Measurements from ENCODE around the gene CEP68. TPM values are rescaled to one million over a fixed set of nuclear protein-coding genes. Genes with fewer than 3 reads are reported as not detected.
A peak's percentile ranks its signal among the peaks of the same experiment; 100 is the strongest.
"Not testable (repeated sequence)": the region's sequence is repeated elsewhere in the genome, so short reads cannot be mapped to it uniquely, and the experiment has no call there.

The CEP68 gene
- total and polyA plus RNA-seq, 7 experiments from 2014 or later: 8.5 to 52.0 (median 25.6) TPM

DNA sequence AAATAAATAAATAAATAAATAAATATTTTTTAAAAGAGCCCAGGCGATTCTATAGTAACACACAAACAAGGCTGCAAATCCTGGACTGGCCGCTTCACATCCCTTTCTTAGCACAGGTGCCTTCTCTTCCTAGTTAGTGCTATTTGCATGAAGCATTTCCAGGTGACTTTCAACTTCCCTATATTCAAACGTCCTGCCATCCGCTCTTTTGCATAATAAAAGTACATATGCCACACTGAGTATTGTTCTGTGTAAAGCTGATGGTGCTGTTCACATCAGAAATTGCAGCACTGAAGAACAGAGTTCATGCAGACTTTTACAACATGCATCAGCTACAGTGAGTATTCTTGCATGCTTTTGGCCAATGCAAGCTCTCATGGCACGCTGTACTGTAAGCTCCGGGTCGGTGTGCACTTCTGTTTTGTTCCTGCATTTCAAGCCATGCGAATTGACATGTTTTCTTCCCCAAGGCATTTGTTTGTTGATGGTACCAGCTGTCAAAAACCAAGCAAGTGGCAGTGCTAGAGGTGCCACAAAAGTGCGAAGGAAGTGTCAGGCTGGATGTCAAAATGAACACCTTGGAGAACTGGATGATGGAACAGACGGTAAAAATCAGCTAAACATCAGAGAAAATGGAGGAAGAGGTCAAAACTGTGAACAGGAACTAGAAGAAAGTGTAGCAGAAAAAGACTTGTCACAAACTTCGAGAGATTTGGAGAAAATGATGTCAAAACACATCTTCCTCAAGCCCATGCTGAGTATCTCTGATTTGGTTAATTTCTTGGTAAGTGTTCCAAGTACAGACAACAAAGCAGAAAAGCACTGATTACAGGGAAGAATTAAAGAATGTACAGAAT lies 25.5 kb upstream of the CEP68 start:
- H3K27me3 ChIP-seq (ENCODE audit: control insufficient read depth in 2 of 2, insufficient read depth in 2 of 2, low read length in 2 of 2): no peaks in the 10 kb centered on the region
- H3K9me3 ChIP-seq (ENCODE audit: control insufficient read depth in 2 of 3, low read length in 3 of 3): no peaks in the 10 kb centered on the region
- peak overlapping the region; percentile 12 for H3K4me3 ChIP-seq (ENCODE audit: low read length)
- POLR2A ChIA-PET: no interaction called here
- H3K27ac ChIP-seq (ENCODE audit: low read depth, low read length): peak overlapping the region; percentile 65
- Mint-ChIP-seq H3K9me3 (no peaks in the 10 kb centered on the region), H3K4me1 (peaks cover 24 to 33% (median 27%) of the 10 kb centered on the region in 7 donors), H3K27me3 (no peaks in the 10 kb centered on the region), H3K27ac (peak overlapping the region in 8 of 9 donors; percentile 72 to 94 (median 84)), H3K4me3 (peak overlapping the region; percentile 1 to 80 (median 73)), H3K36me3 (peaks cover 0 to 9% (median 0%) of the 10 kb centered on the region in 5 donors)
- peaks cover 17 to 23% of the 10 kb centered on the region in 2 donors for H3K4me1 ChIP-seq (ENCODE audit: control insufficient read depth in 2 of 2, insufficient read depth in 2 of 2, low read length in 2 of 2)
- no peak for DNase-seq
- no peak for ATAC-seq
- no peaks in the 10 kb centered on the region for H3K36me3 ChIP-seq (ENCODE audit: control insufficient read depth in 2 of 3, insufficient read depth in 3 of 3, low read length in 3 of 3)
- intact Hi-C loops (cut with micrococcal nuclease): no loop called here
- CTCF ChIA-PET: interaction anchor here (0.6 to 1.7 kb wide), 6 partner anchors 10 to 113 kb away, joined by 3 to 7 read pairs (median 4); no protein-coding TSS in a partner anchor

GRCh38 chr2:65031341-65032018 lies 24.7 kb upstream of the CEP68 start:
- Mint-ChIP-seq H3K4me3 (peak overlapping the region; percentile 36 to 80 (median 73)), H3K9me3 (no peaks in the 10 kb centered on the region), H3K27me3 (no peaks in the 10 kb centered on the region), H3K4me1 (peaks cover 23 to 30% (median 26%) of the 10 kb centered on the region in 7 donors), H3K27ac (peak overlapping the region in 8 of 9 donors; percentile 72 to 94 (median 84)), H3K36me3 (peaks cover 0 to 4% (median 0%) of the 10 kb centered on the region in 5 donors)
- Histone ChIP-seq H3K4me3 (ENCODE audit: low read length) (peak overlapping the region; percentile 12), H3K4me1 (ENCODE audit: control insufficient read depth in 2 of 2, insufficient read depth in 2 of 2, low read length in 2 of 2) (peaks cover 17 to 23% of the 10 kb centered on the region in 2 donors), H3K27ac (ENCODE audit: low read depth, low read length) (peak overlapping the region; percentile 65), H3K9me3 (ENCODE audit: control insufficient read depth in 2 of 3, low read length in 3 of 3) (no peaks in the 10 kb centered on the region), H3K27me3 (ENCODE audit: control insufficient read depth in 2 of 2, insufficient read depth in 2 of 2, low read length in 2 of 2) (no peaks in the 10 kb centered on the region), H3K36me3 (ENCODE audit: control insufficient read depth in 2 of 3, insufficient read depth in 3 of 3, low read length in 3 of 3) (no peaks in the 10 kb centered on the region)
- intact Hi-C loops (cut with micrococcal nuclease): no loop called here
- ATAC-seq (peak; percentile 46), DNase-seq (peak in 6 of 9 donors; percentile 22 to 33 (median 28))
- ChIA-PET CTCF (interaction anchor here (0.9 to 1.7 kb wide), 8 partner anchors 9 to 114 kb away, joined by 3 to 7 read pairs (median 4); no protein-coding TSS in a partner anchor), POLR2A (no interaction called here)

GRCh38 chr2:65032019-65032975 lies 23.9 kb upstream of the CEP68 start:
- no peak for DNase-seq
- peak overlapping the region in 8 of 9 donors; percentile 72 to 94 (median 84) for H3K27ac Mint-ChIP-seq
- peaks cover 0 to 4% (median 0%) of the 10 kb centered on the region in 5 donors for H3K36me3 Mint-ChIP-seq
- ChIA-PET POLR2A (interaction anchor here (0.5 kb wide), 2 partner anchors 8 to 98 kb away, joined by 3 read pairs; partner anchors contain the start of gene RAB1A), CTCF (interaction anchor here (0.9 to 1.7 kb wide), 6 partner anchors 8 to 115 kb away, joined by 3 to 7 read pairs (median 4); no protein-coding TSS in a partner anchor)
- no peaks in the 10 kb centered on the region for H3K27me3 Mint-ChIP-seq
- peaks cover 23 to 30% (median 26%) of the 10 kb centered on the region in 7 donors for H3K4me1 Mint-ChIP-seq
- no peaks in the 10 kb centered on the region for H3K9me3 Mint-ChIP-seq
- Histone ChIP-seq H3K27ac (ENCODE audit: low read depth, low read length) (peak overlapping the region; percentile 65), H3K4me1 (ENCODE audit: control insufficient read depth in 2 of 2, insufficient read depth in 2 of 2, low read length in 2 of 2) (peaks cover 17 to 23% of the 10 kb centered on the region in 2 donors), H3K9me3 (ENCODE audit: control insufficient read depth in 2 of 3, low read length in 3 of 3) (no peaks in the 10 kb centered on the region), H3K4me3 (ENCODE audit: low read length) (peak overlapping the region; percentile 12), H3K27me3 (ENCODE audit: control insufficient read depth in 2 of 2, insufficient read depth in 2 of 2, low read length in 2 of 2) (no peaks in the 10 kb centered on the region), H3K36me3 (ENCODE audit: control insufficient read depth in 2 of 3, insufficient read depth in 3 of 3, low read length in 3 of 3) (no peaks in the 10 kb centered on the region)
- ATAC-seq: peak; percentile 28
- H3K4me3 Mint-ChIP-seq: peak overlapping the region; percentile 36 to 80 (median 73)
- intact Hi-C loops (cut with micrococcal nuclease): no loop called here

DNA sequence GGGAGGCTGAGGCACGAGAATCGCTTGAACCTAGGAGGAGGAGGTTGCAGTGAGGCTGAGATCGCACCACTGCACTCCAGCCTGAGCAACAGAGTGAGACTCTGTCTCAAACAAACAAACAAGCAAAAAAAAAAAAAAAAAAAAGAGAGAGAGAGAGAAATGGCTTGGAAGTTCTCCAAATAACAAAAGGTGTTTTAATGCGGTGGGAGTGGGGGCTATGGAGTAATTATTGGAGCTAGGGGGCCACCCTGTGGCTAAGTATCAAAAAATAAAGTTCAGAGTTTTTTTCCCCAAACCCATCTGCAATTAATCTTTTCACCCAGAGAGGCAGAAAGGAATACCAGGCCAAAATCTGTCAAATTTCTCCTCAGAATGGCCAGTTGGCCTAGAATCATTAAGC lies 23.0 kb upstream of the CEP68 start:
- peaks cover 17 to 23% of the 10 kb centered on the region in 2 donors for H3K4me1 ChIP-seq (ENCODE audit: control insufficient read depth in 2 of 2, insufficient read depth in 2 of 2, low read length in 2 of 2)
- Mint-ChIP-seq H3K4me1 (peaks cover 23 to 30% (median 28%) of the 10 kb centered on the region in 7 donors), H3K9me3 (no peaks in the 10 kb centered on the region), H3K4me3 (no peak overlapping the region), H3K36me3 (peaks cover 0 to 3% (median 0%) of the 10 kb centered on the region in 5 donors), H3K27me3 (no peaks in the 10 kb centered on the region), H3K27ac (peak overlapping the region in 2 of 9 donors; percentile 32 to 64)
- peak in 2 of 9 donors; percentile 20 to 25 for DNase-seq
- H3K27ac ChIP-seq (ENCODE audit: low read depth, low read length): no peak overlapping the region
- H3K36me3 ChIP-seq (ENCODE audit: control insufficient read depth in 2 of 3, insufficient read depth in 3 of 3, low read length in 3 of 3): no peaks in the 10 kb centered on the region
- no peaks in the 10 kb centered on the region for H3K9me3 ChIP-seq (ENCODE audit: control insufficient read depth in 2 of 3, low read length in 3 of 3)
- H3K27me3 ChIP-seq (ENCODE audit: control insufficient read depth in 2 of 2, insufficient read depth in 2 of 2, low read length in 2 of 2): no peaks in the 10 kb centered on the region
- CTCF ChIA-PET: no interaction called here
- intact Hi-C loops (cut with micrococcal nuclease): loop anchor here in 1 of 2 donors (1.0 kb wide), 1 partner anchor 116 kb away; no protein-coding TSS in a partner anchor
- H3K4me3 ChIP-seq (ENCODE audit: low read length): no peak overlapping the region
- POLR2A ChIA-PET: no interaction called here
- peak; percentile 28 for ATAC-seq

- H3K4me1 Mint-ChIP-seq: peaks cover 23 to 30% (median 28%) of the 10 kb centered on the region in 7 donors
- H3K27me3 ChIP-seq (ENCODE audit: control insufficient read depth in 2 of 2, insufficient read depth in 2 of 2, low read length in 2 of 2); H3K9me3 Mint-ChIP-seq; H3K4me3 Mint-ChIP-seq; ATAC-seq; H3K27me3 Mint-ChIP-seq; H3K4me3 ChIP-seq (ENCODE audit: low read length); POLR2A ChIA-PET; DNase-seq; H3K36me3 Mint-ChIP-seq; H3K9me3 ChIP-seq (ENCODE audit: control insufficient read depth in 2 of 3, low read length in 3 of 3); CTCF ChIA-PET; H3K27ac Mint-ChIP-seq; H3K36me3 ChIP-seq (ENCODE audit: control insufficient read depth in 2 of 3, insufficient read depth in 3 of 3, low read length in 3 of 3); H3K27ac ChIP-seq (ENCODE audit: low read depth, low read length): not testable (repeated sequence)
- peaks cover 17 to 23% of the 10 kb centered on the region in 2 donors for H3K4me1 ChIP-seq (ENCODE audit: control insufficient read depth in 2 of 2, insufficient read depth in 2 of 2, low read length in 2 of 2)
- intact Hi-C loops (cut with micrococcal nuclease): loop anchor here in 1 of 2 donors (1.0 kb wide), 1 partner anchor 116 kb away; no protein-coding TSS in a partner anchor
Observed at GRCh38 chr2:65033667-65034066, 22.5 kb upstream of the CEP68 start.
